ENCODE results near the gene PIM1. TPM values are rescaled to one million over a fixed set of nuclear protein-coding genes. Genes with fewer than 3 reads are reported as not detected.
"Not testable (repeated sequence)": the region's sequence is repeated elsewhere in the genome, so short reads cannot be mapped to it uniquely, and the experiment has no call there.

PIM1 gene
- total RNA-seq, 3 donors from 2014 or later = 59.6 to 72.8 (median 60.1) TPM

- Mint-ChIP-seq H3K27me3 (ENCODE audit: low read depth) (no peaks in the 10 kb centered on the region), H3K4me1 (ENCODE audit: low read depth) (peaks cover 78% of the 10 kb centered on the region), H3K9me3 (no peaks in the 10 kb centered on the region), H3K4me3 (peak overlapping the region; percentile 90), H3K36me3 (ENCODE audit: insufficient read depth) (peaks cover 44% of the 10 kb centered on the region)
- ATAC-seq (no peak), DNase-seq (no peak)
Observed at GRCh38 chr6:37172912-37173492, 3.0 kb downstream of the PIM1 start.

- H3K9me3 Mint-ChIP-seq = no peaks in the 10 kb centered on the region
- no peaks in the 10 kb centered on the region for H3K27me3 Mint-ChIP-seq (ENCODE audit: low read depth)
Observed at GRCh38 chr6:37173493-37174195, 3.7 kb downstream of the PIM1 start.

GRCh38 chr6:37174196-37174514, 4.2 kb downstream of the PIM1 start:
- peak overlapping the region; percentile 90 for H3K4me3 Mint-ChIP-seq
- no peaks in the 10 kb centered on the region for H3K27me3 Mint-ChIP-seq (ENCODE audit: low read depth)
- peaks cover 69% of the 10 kb centered on the region for H3K4me1 Mint-ChIP-seq (ENCODE audit: low read depth)
- ATAC-seq (no peak), DNase-seq (no peak)
- no peaks in the 10 kb centered on the region for H3K9me3 Mint-ChIP-seq
- H3K36me3 Mint-ChIP-seq (ENCODE audit: insufficient read depth) = peaks cover 44% of the 10 kb centered on the region

More at GRCh38 chr6:37173493-37174195, 3.7 kb downstream of the PIM1 start:
- peaks cover 44% of the 10 kb centered on the region for H3K36me3 Mint-ChIP-seq (ENCODE audit: insufficient read depth)
- DNase-seq (peak; percentile 44), ATAC-seq (peak; percentile 36 to 46)
- peak overlapping the region; percentile 90 for H3K4me3 Mint-ChIP-seq
- H3K4me1 Mint-ChIP-seq (ENCODE audit: low read depth) = peaks cover 74% of the 10 kb centered on the region

- DNase-seq (no peak), ATAC-seq (no peak)
- Mint-ChIP-seq H3K4me3 (peak overlapping the region; percentile 90), H3K36me3 (ENCODE audit: insufficient read depth) (peaks cover 44% of the 10 kb centered on the region), H3K9me3 (no peaks in the 10 kb centered on the region), H3K4me1 (ENCODE audit: low read depth) (peaks cover 66% of the 10 kb centered on the region), H3K27me3 (ENCODE audit: low read depth) (no peaks in the 10 kb centered on the region)
Observed at GRCh38 chr6:37174515-37175331, 4.8 kb downstream of the PIM1 start.

- Mint-ChIP-seq H3K36me3 (ENCODE audit: insufficient read depth) (peaks cover 44% of the 10 kb centered on the region), H3K27me3 (ENCODE audit: low read depth) (no peaks in the 10 kb centered on the region), H3K4me3 (peak overlapping the region; percentile 90), H3K4me1 (ENCODE audit: low read depth) (peaks cover 70% of the 10 kb centered on the region), H3K9me3 (no peaks in the 10 kb centered on the region)
- ATAC-seq (no peak), DNase-seq (no peak)
Observed at GRCh38 chr6:37175332-37176267, 5.6 kb downstream of the PIM1 start.

- ATAC-seq = no peak
- Mint-ChIP-seq H3K36me3 (ENCODE audit: insufficient read depth) (peaks cover 42% of the 10 kb centered on the region), H3K4me1 (ENCODE audit: low read depth) (peaks cover 74% of the 10 kb centered on the region), H3K9me3 (no peaks in the 10 kb centered on the region), H3K4me3 (peak overlapping the region; percentile 31), H3K27me3 (ENCODE audit: low read depth) (no peaks in the 10 kb centered on the region)
- no peak for DNase-seq
Observed at GRCh38 chr6:37176268-37177076, 6.5 kb downstream of the PIM1 start.

GRCh38 chr6:37177077-37177934, 7.4 kb downstream of the PIM1 start:
- Mint-ChIP-seq H3K4me3 (no peak overlapping the region), H3K36me3 (ENCODE audit: insufficient read depth) (peaks cover 37% of the 10 kb centered on the region)
- no peak for ATAC-seq

GRCh38 chr6:37177935-37178517, 8.1 kb downstream of the PIM1 start:
- peaks cover 70% of the 10 kb centered on the region for H3K4me1 Mint-ChIP-seq (ENCODE audit: low read depth)

More at GRCh38 chr6:37177077-37177934, 7.4 kb downstream of the PIM1 start:
- peaks cover 72% of the 10 kb centered on the region for H3K4me1 Mint-ChIP-seq (ENCODE audit: low read depth)
- no peaks in the 10 kb centered on the region for H3K27me3 Mint-ChIP-seq (ENCODE audit: low read depth)
- DNase-seq = no peak
- H3K9me3 Mint-ChIP-seq = no peaks in the 10 kb centered on the region

GRCh38 chr6:37180075-37180474, 10.1 kb downstream of the PIM1 start:
- DNase-seq (no peak), ATAC-seq (no peak)
- Mint-ChIP-seq H3K27me3 (ENCODE audit: low read depth) (no peaks in the 10 kb centered on the region), H3K4me3 (no peak overlapping the region), H3K36me3 (ENCODE audit: insufficient read depth) (peaks cover 13% of the 10 kb centered on the region), H3K9me3 (no peaks in the 10 kb centered on the region), H3K4me1 (ENCODE audit: low read depth) (peaks cover 57% of the 10 kb centered on the region)

More at GRCh38 chr6:37177935-37178517, 8.1 kb downstream of the PIM1 start:
- peaks cover 32% of the 10 kb centered on the region for H3K36me3 Mint-ChIP-seq (ENCODE audit: insufficient read depth)
- no peaks in the 10 kb centered on the region for H3K27me3 Mint-ChIP-seq (ENCODE audit: low read depth)
- DNase-seq = no peak
- no peaks in the 10 kb centered on the region for H3K9me3 Mint-ChIP-seq
- H3K4me3 Mint-ChIP-seq = no peak overlapping the region
- ATAC-seq = no peak

- not testable (repeated sequence) for DNase-seq; H3K4me3 Mint-ChIP-seq; ATAC-seq; H3K36me3 Mint-ChIP-seq (ENCODE audit: insufficient read depth); H3K27me3 Mint-ChIP-seq (ENCODE audit: low read depth); H3K9me3 Mint-ChIP-seq
- peaks cover 56% of the 10 kb centered on the region for H3K4me1 Mint-ChIP-seq (ENCODE audit: low read depth)
Observed at GRCh38 chr6:37180610-37181009, 10.7 kb downstream of the PIM1 start.

- ATAC-seq (peak; percentile 91 to 94), DNase-seq (peak; percentile 57)
- no peaks in the 10 kb centered on the region for H3K27me3 Mint-ChIP-seq (ENCODE audit: low read depth)
- H3K9me3 Mint-ChIP-seq = no peaks in the 10 kb centered on the region
- H3K36me3 Mint-ChIP-seq (ENCODE audit: insufficient read depth) = no peaks in the 10 kb centered on the region
- H3K4me3 Mint-ChIP-seq = peak overlapping the region; percentile 41
- peaks cover 54% of the 10 kb centered on the region for H3K4me1 Mint-ChIP-seq (ENCODE audit: low read depth)
Observed at GRCh38 chr6:37182736-37183590, 13.0 kb downstream of the PIM1 start.
